Activated CD8-positive, alpha-beta memory T cell treated with anti-CD3 and anti-CD28 coated beads for 48 hours (primary cell): Measurements from ENCODE around the gene HMG20B.
"Not testable (repeated sequence)": the region's sequence is repeated elsewhere in the genome, so short reads cannot be mapped to it uniquely, and the experiment has no call there.

Source experiments
- DNase-seq, 3 experiments: peaks; one replicate each; pipeline ENCODE4 v3.0.0-alpha.2; 2020; ENCODE audit warnings: low read depth in 2 of 3, low spot score in 2 of 3

HMG20B gene

GRCh38 chr19:3580156-3580934 is 7.6 kb downstream of the HMG20B start:
- no peak for DNase-seq

GRCh38 chr19:3581792-3582191 is 9.0 kb downstream of the HMG20B start:
- not testable (repeated sequence) for DNase-seq

- not testable (repeated sequence) for DNase-seq
These were observed 11.5 kb downstream of the HMG20B start for GRCh38 chr19:3584036-3584802.

- DNase-seq: no peak
These were observed 12.8 kb downstream of the HMG20B start, which contains the start of gene GIPC3 for GRCh38 chr19:3585301-3586126. Gene GIPC3, plus strand, starts transcription at chr19:3585478. Its CDS starts 120 bp downstream, at chr19:3585598.

GRCh38 chr19:3586127-3586626 is 13.4 kb downstream of the HMG20B start:
- DNase-seq: no peak

- no peak for DNase-seq
These were observed 14.1 kb downstream of the HMG20B start for GRCh38 chr19:3586707-3587346.

GRCh38 chr19:3589439-3589838 is 16.7 kb downstream of the HMG20B start:
- no peak for DNase-seq

GRCh38 chr19:3589949-3590348 is 17.2 kb downstream of the HMG20B start:
- DNase-seq: no peak

- no peak for DNase-seq
These were observed 18.4 kb downstream of the HMG20B start for GRCh38 chr19:3590991-3591659.

- no peak for DNase-seq
These were observed 19.3 kb downstream of the HMG20B start for GRCh38 chr19:3591876-3592613.

GRCh38 chr19:3593156-3593555 is 20.4 kb downstream of the HMG20B start:
- DNase-seq: no peak

GRCh38 chr19:3595521-3596061 is 22.8 kb downstream of the HMG20B start:
- DNase-seq: no peak

GRCh38 chr19:3599776-3600187 is 27.0 kb downstream of the HMG20B start:
- DNase-seq: no peak

- no peak for DNase-seq
These were observed 28.3 kb downstream of the HMG20B start for GRCh38 chr19:3601021-3601420.

- no peak for DNase-seq
These were observed 30.5 kb downstream of the HMG20B start for GRCh38 chr19:3603121-3603811.

- DNase-seq: no peak
These were observed 31.7 kb downstream of the HMG20B start for GRCh38 chr19:3604227-3604986.

- DNase-seq: no peak
These were observed 32.2 kb downstream of the HMG20B start for GRCh38 chr19:3604987-3605343.

GRCh38 chr19:3605361-3605760 is 32.6 kb downstream of the HMG20B start:
- no peak for DNase-seq
